Fibroblast of the aortic adventitia (primary cell): ENCODE data around the gene B4GALT5. TPM values are rescaled to one million over a fixed set of nuclear protein-coding genes. Genes with fewer than 3 reads are reported as not detected.

Experiments used
- DNase-seq: peaks from one replicate; pipeline ENCODE4 v3.0.0-alpha.2; 2010; ENCODE audit warnings: low read depth
- H3K4me3 ChIP-seq: 2 replicates; pipeline ENCODE4 v1.5.1; 2011; ENCODE audit warnings: low read depth, mild to moderate bottlenecking, control low read depth, low read length, moderate library complexity
- small RNA-seq: library from RNA; depleted of rRNA; stranded (forward); fragments of <200 nt; gene quantifications from one replicate; pipeline ENCODE3, GENCODE V24; 2012
- total RNA-seq: library from RNA; depleted of rRNA; stranded (reverse); fragments of >200 nt; gene quantifications from 2 replicates; pipeline ENCODE4 v1.2.3, GENCODE V29; 2012; ENCODE audit warnings: low replicate concordance
- TF ChIP-seq, protein P1 (sequence below): IDR thresholded peaks from 2 replicates; pipeline ENCODE4 v1.5.1; 2011; ENCODE audit warnings: mild to moderate bottlenecking, low read length, control low read depth, inconsistent platforms; ENCODE audit not compliant: insufficient read depth

Gene B4GALT5
- total RNA-seq, 1 donor: 23.4 TPM

DNA sequence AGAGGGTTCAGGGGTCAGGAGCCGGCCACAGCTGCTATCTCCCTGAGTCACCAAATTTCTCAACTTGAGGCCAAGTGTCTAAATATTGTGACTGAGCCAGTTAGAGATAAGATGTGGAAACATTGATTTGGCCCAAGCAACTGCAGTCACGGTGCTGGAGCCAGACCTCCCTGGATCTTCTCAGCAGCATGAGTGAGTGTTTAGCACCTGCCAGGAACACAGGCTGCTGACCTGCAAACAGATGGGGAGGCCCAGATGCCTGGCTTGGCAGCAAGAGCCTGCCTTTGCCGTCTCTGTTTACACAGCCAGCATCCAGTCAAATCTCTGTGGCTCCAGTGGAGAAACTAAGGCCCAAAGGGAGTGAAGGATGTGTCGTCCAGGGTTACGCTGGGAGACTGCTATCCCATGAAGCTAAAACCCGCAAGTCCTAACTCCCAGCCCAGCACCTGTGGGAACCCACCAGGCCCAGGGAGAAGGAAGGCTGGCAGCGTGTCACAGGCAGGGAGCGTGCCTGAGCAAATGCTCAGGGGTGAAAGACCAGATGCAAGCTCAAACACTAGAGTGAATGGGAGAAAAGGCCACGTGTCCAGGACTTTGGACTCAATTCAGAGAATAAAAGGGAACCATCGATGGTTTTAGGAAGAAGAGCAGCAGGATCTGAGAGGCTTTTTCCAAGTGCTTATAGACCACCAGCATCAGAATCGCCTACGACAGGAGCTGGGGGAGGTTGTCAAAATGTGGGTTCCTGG is 129.8 kb downstream of the B4GALT5 start:
- H3K4me3 ChIP-seq: no peak overlapping the region
- DNase-seq: peak; percentile 100
- TF ChIP-seq, protein P1, sequence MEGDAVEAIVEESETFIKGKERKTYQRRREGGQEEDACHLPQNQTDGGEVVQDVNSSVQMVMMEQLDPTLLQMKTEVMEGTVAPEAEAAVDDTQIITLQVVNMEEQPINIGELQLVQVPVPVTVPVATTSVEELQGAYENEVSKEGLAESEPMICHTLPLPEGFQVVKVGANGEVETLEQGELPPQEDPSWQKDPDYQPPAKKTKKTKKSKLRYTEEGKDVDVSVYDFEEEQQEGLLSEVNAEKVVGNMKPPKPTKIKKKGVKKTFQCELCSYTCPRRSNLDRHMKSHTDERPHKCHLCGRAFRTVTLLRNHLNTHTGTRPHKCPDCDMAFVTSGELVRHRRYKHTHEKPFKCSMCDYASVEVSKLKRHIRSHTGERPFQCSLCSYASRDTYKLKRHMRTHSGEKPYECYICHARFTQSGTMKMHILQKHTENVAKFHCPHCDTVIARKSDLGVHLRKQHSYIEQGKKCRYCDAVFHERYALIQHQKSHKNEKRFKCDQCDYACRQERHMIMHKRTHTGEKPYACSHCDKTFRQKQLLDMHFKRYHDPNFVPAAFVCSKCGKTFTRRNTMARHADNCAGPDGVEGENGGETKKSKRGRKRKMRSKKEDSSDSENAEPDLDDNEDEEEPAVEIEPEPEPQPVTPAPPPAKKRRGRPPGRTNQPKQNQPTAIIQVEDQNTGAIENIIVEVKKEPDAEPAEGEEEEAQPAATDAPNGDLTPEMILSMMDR: peak; percentile 33

DNA sequence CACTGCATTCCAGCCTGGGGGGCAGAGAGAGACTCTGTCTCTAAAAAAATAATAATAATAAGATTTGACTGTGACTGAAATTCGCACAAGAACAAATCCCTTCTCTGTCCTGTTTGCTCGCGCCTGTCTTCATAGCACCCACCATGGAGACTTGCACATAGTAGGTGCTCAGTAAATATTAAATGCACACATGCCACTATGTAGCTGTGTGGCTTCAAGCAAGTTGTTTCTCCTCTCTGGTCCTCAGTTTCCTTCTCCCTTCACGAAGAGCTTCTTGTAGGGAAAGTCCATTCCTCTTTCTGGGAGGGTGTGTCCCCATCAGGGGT is 130.4 kb downstream of the B4GALT5 start:
- TF ChIP-seq, protein P1: no peak
- H3K4me3 ChIP-seq: no peak overlapping the region
- no peak for DNase-seq

Small RNA genes lying within 50 kb of the gene (small RNA-seq; reads per million reads assigned to genes)
- gene RN7SL197P (not detected), gene SNRPFP1 (not detected)

Other genes starting within 250 kb of the B4GALT5 start
- gene KCNB1, start 231.2 kb downstream of the B4GALT5 start, total RNA-seq: 0.27 and 0.41 TPM in 2 replicates
- 279 and 1,011 TPM in 2 replicates for gene PTGIS, start 145.7 kb downstream of the B4GALT5 start, total RNA-seq
- gene SLC9A8, start 99.0 kb upstream of the B4GALT5 start, total RNA-seq: 2.9 and 10.5 TPM in 2 replicates
- gene SPATA2, start 201.7 kb upstream of the B4GALT5 start, total RNA-seq: 1.5 and 3.4 TPM in 2 replicates
- gene RNF114, start 222.5 kb upstream of the B4GALT5 start, total RNA-seq: 56.4 and 114 TPM in 2 replicates